PC-9 (cell line): Measurements from ENCODE around the gene RCC1.

ENCODE experiments used
- CTCF ChIP-seq: fragments of 200-600 bp; sonication (generic); conservative IDR thresholded peaks from 2 replicates; pipeline ENCODE4 v1.6.1; 2017; ENCODE audit warnings: mixed run types, antibody characterized with exemption, mild to moderate bottlenecking, moderate library complexity
- EZH2 ChIP-seq: fragments of 200-600 bp; sonication (generic); IDR thresholded peaks from 2 replicates; pipeline ENCODE4 v1.8.0; 2017; ENCODE audit warnings: antibody characterized with exemption, low read depth

GRCh38 chr1:28509705-28510272, 3.9 kb downstream of the RCC1 start:
- TF ChIP-seq CTCF (no peak), EZH2 (no peak)
